H1 (cell line): ENCODE measurements around the gene MAPK11. TPM values are rescaled to one million over a fixed set of nuclear protein-coding genes. Genes with fewer than 3 reads are reported as not detected.

Source experiments
- polyA plus RNA-seq, 7 experiments: library from polyadenylated mRNA; depleted of rRNA in 3 of 7; stranded (reverse) in 5 of 7; unstranded in 2 of 7; fragments of >200 nt in 5 of 7; fragments of 200-250 nt in 2 of 7; gene quantifications; 1 replicate in 5 of 7; 2 replicates in 1 of 7; 4 replicates in 1 of 7; pipeline versions ENCODE4 v1.2.1 to v1.2.3, GENCODE V29; 2011 to 2013; ENCODE audit warnings: missing spikeins in 2 of 7, mixed read lengths in 2 of 7
- total RNA-seq: library from RNA; stranded (reverse); fragmentation: NEBNext Ultra II Directional; extraction: Animal tissue kit (Norgen Biotek cat#: 25700); gene quantifications from 2 replicates; pipeline ENCODE4 v1.2.1, GENCODE V29; 2021
- TF ChIP-seq, protein P1 (sequence below): IDR thresholded peaks from 2 replicates; pipeline ENCODE4 v1.6.1; 2012; ENCODE audit warnings: inconsistent platforms

Gene MAPK11
- total and polyA plus RNA-seq, 2 of the 8 experiments (the other 6 are each of a cell fraction or from before 2014, with no cell fraction given) = 0.70 to 1.5 TPM

- TF ChIP-seq, protein P1, sequence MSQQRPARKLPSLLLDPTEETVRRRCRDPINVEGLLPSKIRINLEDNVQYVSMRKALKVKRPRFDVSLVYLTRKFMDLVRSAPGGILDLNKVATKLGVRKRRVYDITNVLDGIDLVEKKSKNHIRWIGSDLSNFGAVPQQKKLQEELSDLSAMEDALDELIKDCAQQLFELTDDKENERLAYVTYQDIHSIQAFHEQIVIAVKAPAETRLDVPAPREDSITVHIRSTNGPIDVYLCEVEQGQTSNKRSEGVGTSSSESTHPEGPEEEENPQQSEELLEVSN = no peak
Observed at GRCh38 chr22:50318698-50319411, 48.7 kb upstream of the MAPK11 start (continued).
